Upper lobe of left lung (tissue), 4 donors: ENCODE data around the gene VSTM2B.

Experiments used
- EP300 ChIP-seq, 4 donors: sonication (generic); formaldehyde crosslinking; IDR thresholded peaks; one replicate each; pipeline ENCODE4 v1.5.1; 2017; ENCODE audit warnings: antibody characterized with exemption in 4 of 4, control low read depth in 2 of 4
- POLR2A ChIP-seq, 4 donors: fragments of 450-650 bp; IDR thresholded peaks; one replicate each; pipeline ENCODE4 v1.5.1; 2016 to 2017; ENCODE audit warnings: antibody characterized with exemption in 4 of 4, mild to moderate bottlenecking in 2 of 4
- POLR2AphosphoS5 ChIP-seq, 2 donors: sonication (generic); formaldehyde crosslinking; IDR thresholded peaks; one replicate each; pipeline ENCODE4 v1.5.1; 2017; ENCODE audit warnings: antibody characterized with exemption in 2 of 2
- TF ChIP-seq, protein P1 (sequence below), 6 experiments: fragments of 450-650 bp in 4 of 6; fragments of 200-600 bp in 2 of 6; sonication (generic) in 2 of 6; IDR thresholded peaks; one replicate each; pipeline ENCODE4 v1.5.1; 2016 to 2019; ENCODE audit warnings: antibody characterized with exemption in 6 of 6

DNA sequence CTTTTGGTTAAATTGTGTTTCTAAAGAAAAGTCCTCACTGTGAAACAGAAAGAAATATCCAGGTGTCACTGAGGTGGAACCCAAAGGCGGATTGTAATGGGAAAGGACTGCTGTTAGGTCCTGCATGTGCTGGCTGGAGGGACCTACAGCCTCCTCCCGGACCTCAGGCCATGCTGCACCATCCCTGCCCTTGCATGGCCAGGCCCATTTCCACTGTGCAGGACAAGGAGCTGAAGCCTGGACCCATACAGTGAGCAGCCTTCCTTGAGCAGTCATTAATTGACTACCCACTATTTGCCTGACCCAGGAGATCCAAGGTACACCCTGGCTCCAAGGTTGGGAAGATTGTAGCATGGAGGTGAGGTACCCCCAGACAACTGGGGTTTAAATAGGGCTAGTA, 17.6 kb downstream of the VSTM2B start:
- TF ChIP-seq, protein P1, sequence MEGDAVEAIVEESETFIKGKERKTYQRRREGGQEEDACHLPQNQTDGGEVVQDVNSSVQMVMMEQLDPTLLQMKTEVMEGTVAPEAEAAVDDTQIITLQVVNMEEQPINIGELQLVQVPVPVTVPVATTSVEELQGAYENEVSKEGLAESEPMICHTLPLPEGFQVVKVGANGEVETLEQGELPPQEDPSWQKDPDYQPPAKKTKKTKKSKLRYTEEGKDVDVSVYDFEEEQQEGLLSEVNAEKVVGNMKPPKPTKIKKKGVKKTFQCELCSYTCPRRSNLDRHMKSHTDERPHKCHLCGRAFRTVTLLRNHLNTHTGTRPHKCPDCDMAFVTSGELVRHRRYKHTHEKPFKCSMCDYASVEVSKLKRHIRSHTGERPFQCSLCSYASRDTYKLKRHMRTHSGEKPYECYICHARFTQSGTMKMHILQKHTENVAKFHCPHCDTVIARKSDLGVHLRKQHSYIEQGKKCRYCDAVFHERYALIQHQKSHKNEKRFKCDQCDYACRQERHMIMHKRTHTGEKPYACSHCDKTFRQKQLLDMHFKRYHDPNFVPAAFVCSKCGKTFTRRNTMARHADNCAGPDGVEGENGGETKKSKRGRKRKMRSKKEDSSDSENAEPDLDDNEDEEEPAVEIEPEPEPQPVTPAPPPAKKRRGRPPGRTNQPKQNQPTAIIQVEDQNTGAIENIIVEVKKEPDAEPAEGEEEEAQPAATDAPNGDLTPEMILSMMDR (IDR thresholded peaks at IDR 0.05): no peak
- TF ChIP-seq POLR2AphosphoS5 (IDR thresholded peaks at IDR 0.05) (no peak), POLR2A (IDR thresholded peaks at IDR 0.05) (no peak), EP300 (IDR thresholded peaks at IDR 0.05) (no peak)
